SK-N-SH (cell line): Measurements from ENCODE around the gene PROCR. TPM values are rescaled to one million over a fixed set of nuclear protein-coding genes. Genes with fewer than 3 reads are reported as not detected.

Source experiments
- CTCF ChIA-PET: fragments of 300-600, 350-600 bp; formaldehyde crosslinking; extraction: SDS; loops from one replicate; lab custom pipeline; 2021; lab: Yijun Ruan, JAX
- POLR2A ChIA-PET: fragments of 350-600 bp; sonication (Branson Sonifier 250); formaldehyde crosslinking; extraction: SDS; loops from one replicate; lab custom pipeline; 2020; ENCODE audit warnings: antibody characterized with exemption, inconsistent platforms; lab: Yijun Ruan, JAX
- DNase-seq: peaks from one replicate; pipeline ENCODE4 v3.0.0; 2012
- H2AFZ ChIP-seq: fragments of 200-600 bp; sonication (generic); 2 replicates; pipeline ENCODE4 v1.8.1; 2016; ENCODE audit warnings: antibody characterized with exemption, mild to moderate bottlenecking, low read depth
- H3F3A ChIP-seq: fragments of 200-600 bp; sonication (generic); replicated peaks from 2 replicates; pipeline ENCODE3; 2016; ENCODE audit warnings: antibody characterized with exemption, mild to moderate bottlenecking; ENCODE audit not compliant: insufficient read depth
- H3K27ac ChIP-seq, 2 experiments: fragments of 200-500 bp in 1 of 2; fragments of 200-600 bp in 1 of 2; sonication (Bioruptor generic) in 1 of 2; sonication (generic), shearing (Covaris generic) in 1 of 2; 2 replicates each; pipeline versions ENCODE4 v1.5.1 to v1.6.1; 2014 to 2016; ENCODE audit warnings: low read depth in 2 of 2, inconsistent platforms in 1 of 2, low read length in 1 of 2, mild to moderate bottlenecking in 1 of 2, mixed read lengths in 1 of 2
- H3K27me3 ChIP-seq: fragments of 200-600 bp; sonication (generic), shearing (Covaris generic); 2 replicates; pipeline ENCODE4 v1.6.1; 2016; ENCODE audit warnings: mixed run types; ENCODE audit not compliant: insufficient read depth
- H3K36me3 ChIP-seq, 2 experiments: fragments of 200-500 bp in 1 of 2; fragments of 200-600 bp in 1 of 2; sonication (Bioruptor generic) in 1 of 2; sonication (generic) in 1 of 2; replicated peaks in 1 of 2; 2 replicates each; pipeline versions ENCODE3 to v1.5.1; 2014 to 2016; ENCODE audit warnings: low read length in 1 of 2, mild to moderate bottlenecking in 1 of 2; ENCODE audit not compliant: insufficient read depth in 2 of 2, control insufficient read depth in 1 of 2
- H3K4me1 ChIP-seq, 2 experiments: fragments of 200-500 bp in 1 of 2; fragments of 200-600 bp in 1 of 2; sonication (Bioruptor generic) in 1 of 2; sonication (generic), shearing (Covaris generic) in 1 of 2; 2 replicates each; pipeline versions ENCODE4 v1.5.1 to v1.6.1; 2014 to 2016; ENCODE audit warnings: low read depth in 1 of 2, low read length in 1 of 2, mixed run types in 1 of 2; ENCODE audit not compliant: insufficient read depth in 2 of 2, control insufficient read depth in 1 of 2
- H3K4me2 ChIP-seq: fragments of 200-600 bp; sonication (generic), shearing (Covaris generic); 2 replicates; pipeline ENCODE4 v1.6.1; 2017; ENCODE audit warnings: mixed run types
- H3K4me3 ChIP-seq, 2 experiments: fragments of 200-500 bp in 1 of 2; fragments of 200-600 bp in 1 of 2; sonication (Bioruptor generic) in 1 of 2; sonication (generic), shearing (Covaris generic) in 1 of 2; 2 replicates each; pipeline versions ENCODE4 v1.5.1 to v1.8.1; 2014 to 2016; ENCODE audit warnings: low read depth in 2 of 2, inconsistent platforms in 1 of 2, low read length in 1 of 2, mild to moderate bottlenecking in 1 of 2, mixed read lengths in 1 of 2, moderate library complexity in 1 of 2
- H3K79me2 ChIP-seq: fragments of 200-600 bp; sonication (generic); 2 replicates; pipeline ENCODE4 v1.8.1; 2017; ENCODE audit warnings: mild to moderate bottlenecking; ENCODE audit not compliant: insufficient read depth
- H3K9ac ChIP-seq: fragments of 200-600 bp; sonication (generic); 2 replicates; pipeline ENCODE4 v1.6.1; 2017; ENCODE audit warnings: mixed run types
- H3K9me2 ChIP-seq: fragments of 200-600 bp; sonication (generic); 2 replicates; pipeline ENCODE4 v1.6.1; 2017; ENCODE audit warnings: mixed run types
- H3K9me3 ChIP-seq: fragments of 200-600 bp; sonication (generic); 2 replicates; pipeline ENCODE4 v1.6.1; 2017; ENCODE audit warnings: mixed run types, mild to moderate bottlenecking, moderate library complexity
- H4K20me1 ChIP-seq: fragments of 200-600 bp; sonication (generic); 2 replicates; pipeline ENCODE4 v1.6.1; 2017; ENCODE audit warnings: mild to moderate bottlenecking, mixed run types; ENCODE audit not compliant: insufficient read depth
- CHD2 ChIP-seq: fragments of 150-350 bp; IDR thresholded peaks from 2 replicates; pipeline ENCODE4 v1.6.1; 2018; ENCODE audit warnings: low read length; ENCODE audit not compliant: partially characterized antibody
- CTCF ChIP-seq: fragments of 200-600 bp; sonication (generic); IDR thresholded peaks from 2 replicates; pipeline ENCODE4 v1.6.1; 2017; ENCODE audit warnings: antibody characterized with exemption, mild to moderate bottlenecking, moderate library complexity
- ELF1 ChIP-seq: IDR thresholded peaks from 2 replicates; pipeline ENCODE4 v1.4.0; 2012
- EP300 ChIP-seq, 2 experiments: IDR thresholded peaks; 2 replicates each; pipeline versions ENCODE4 v1.4.0 to v1.6.1; 2012; ENCODE audit warnings: borderline replicate concordance in 1 of 2, low read depth in 1 of 2, low read length in 1 of 2
- FOXJ3 ChIP-seq: sonication (generic); formaldehyde crosslinking; IDR thresholded peaks from 2 replicates; pipeline ENCODE4 v1.5.1; 2020; ENCODE audit warnings: mild to moderate bottlenecking, missing genetic modification reagents
- FOXM1 ChIP-seq: IDR thresholded peaks from 2 replicates; pipeline ENCODE4 v1.4.0; 2012; ENCODE audit warnings: low read depth, mild to moderate bottlenecking
- GATA2 ChIP-seq: sonication (generic); formaldehyde crosslinking; IDR thresholded peaks from 2 replicates; pipeline ENCODE4 v1.5.0; 2020; ENCODE audit warnings: mild to moderate bottlenecking, missing genetic modification reagents
- MXI1 ChIP-seq: IDR thresholded peaks from 2 replicates; pipeline ENCODE4 v1.6.1; 2012; ENCODE audit warnings: mild to moderate bottlenecking, low read depth, low read length, improper control_type of control experiment
- NFIC ChIP-seq: IDR thresholded peaks from 2 replicates; pipeline ENCODE4 v1.4.0; 2012; ENCODE audit warnings: borderline replicate concordance
- POLR2AphosphoS5 ChIP-seq: IDR thresholded peaks from 2 replicates; pipeline ENCODE4 v1.6.1; 2012; ENCODE audit warnings: low read depth, low read length
- RFX5 ChIP-seq: IDR thresholded peaks from 2 replicates; pipeline ENCODE4 v1.6.1; 2012; ENCODE audit warnings: mild to moderate bottlenecking, improper control_type of control experiment, low read length
- SIN3A ChIP-seq: IDR thresholded peaks from 2 replicates; pipeline ENCODE4 v1.6.1; 2012; ENCODE audit warnings: low read depth, mild to moderate bottlenecking, low read length, moderate library complexity, borderline replicate concordance
- SMC3 ChIP-seq: IDR thresholded peaks from 2 replicates; pipeline ENCODE4 v1.6.1; 2012; ENCODE audit warnings: low read depth, low read length, improper control_type of control experiment
- TAF1 ChIP-seq: IDR thresholded peaks from 2 replicates; pipeline ENCODE4 v1.6.1; 2012; ENCODE audit warnings: low read depth, mild to moderate bottlenecking, low read length, moderate library complexity, borderline replicate concordance
- TCF12 ChIP-seq: IDR thresholded peaks from 2 replicates; pipeline ENCODE4 v1.4.0; 2012
- TEAD4 ChIP-seq: IDR thresholded peaks from 2 replicates; pipeline ENCODE4 v1.4.0; 2012; ENCODE audit warnings: mild to moderate bottlenecking, borderline replicate concordance; ENCODE audit not compliant: insufficient read depth
- USF2 ChIP-seq: fragments of 150-350 bp; IDR thresholded peaks from 2 replicates; pipeline ENCODE4 v1.6.1; 2017; ENCODE audit warnings: antibody characterized with exemption, low read length, low read depth, borderline replicate concordance
- YY1 ChIP-seq: IDR thresholded peaks from 2 replicates; pipeline ENCODE4 v1.4.0; 2012; ENCODE audit warnings: low read depth, mild to moderate bottlenecking
- WGBS: methylation state at CpG from one replicate; pipeline ENCODE4 v1.1.6; 2017; ENCODE audit warnings: low lambda C conversion rate; 5-methylcytosine and 5-hydroxymethylcytosine counted together
- polyA plus RNA-seq, 3 experiments: library from polyadenylated mRNA; depleted of rRNA; stranded (reverse); fragments of >200 nt; gene quantifications; 2 replicates each; pipeline ENCODE4 v1.2.3, GENCODE V29; 2012
- TF ChIP-seq, protein P1 (sequence below): fragments of 150-350 bp; IDR thresholded peaks from 2 replicates; pipeline ENCODE4 v1.6.1; 2016; ENCODE audit warnings: mild to moderate bottlenecking, low read depth, low read length

Gene PROCR
- polyA plus RNA-seq, 1 of the 3 experiments (the other 2 are of a cell fraction) = 23.5 TPM

DNA sequence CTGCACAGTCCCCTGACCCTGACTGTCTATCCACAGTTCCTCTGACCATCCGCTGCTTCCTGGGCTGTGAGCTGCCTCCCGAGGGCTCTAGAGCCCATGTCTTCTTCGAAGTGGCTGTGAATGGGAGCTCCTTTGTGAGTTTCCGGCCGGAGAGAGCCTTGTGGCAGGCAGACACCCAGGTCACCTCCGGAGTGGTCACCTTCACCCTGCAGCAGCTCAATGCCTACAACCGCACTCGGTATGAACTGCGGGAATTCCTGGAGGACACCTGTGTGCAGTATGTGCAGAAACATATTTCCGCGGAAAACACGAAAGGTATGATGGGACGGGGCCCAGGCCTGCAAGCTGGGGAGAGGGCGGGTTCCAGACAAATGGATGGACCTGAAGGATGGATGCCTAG is 4.3 kb downstream of the PROCR start:
- Histone ChIP-seq H3K9me3 (no peaks in the 10 kb centered on the region), H3K79me2 (no peaks in the 10 kb centered on the region), H3K27ac (no peak overlapping the region), H3F3A (peaks cover 1% of the 10 kb centered on the region), H3K9me2 (no peaks in the 10 kb centered on the region), H3K9ac (no peak overlapping the region), H3K36me3 (no peaks in the 10 kb centered on the region), H3K4me3 (no peak overlapping the region), H2AFZ (no peak overlapping the region), H4K20me1 (no peaks in the 10 kb centered on the region), H3K4me1 (peaks cover 0 to 12% of the 10 kb centered on the region in 2 experiments; a peak in 1 of 4 replicates), H3K27me3 (no peaks in the 10 kb centered on the region), H3K4me2 (no peak overlapping the region)
- CTCF ChIA-PET = interaction anchor here (1.0 kb wide), 1 partner anchor 31 kb away, joined by 3 read pairs; no protein-coding TSS in a partner anchor
- WGBS = 96% methylated on average over 14 of the region's 14 CpGs
- TF ChIP-seq GATA2 (CRISPR knock-in tag) = no peak
- TF ChIP-seq FOXJ3 = no peak
- no peak for TF ChIP-seq CTCF
- TF ChIP-seq NFIC = no peak
- no peak for TF ChIP-seq USF2
- no peak for TF ChIP-seq FOXM1
- no peak for TF ChIP-seq CHD2
- no peak for TF ChIP-seq YY1
- no peak for TF ChIP-seq ELF1
- TF ChIP-seq POLR2AphosphoS5 = no peak
- TF ChIP-seq TEAD4 = no peak
- no peak for TF ChIP-seq SIN3A
- no peak for TF ChIP-seq SMC3
- TF ChIP-seq MXI1 = no peak
- POLR2A ChIA-PET = no interaction called here
- DNase-seq = no peak

GRCh38 chr20:35179292-35180212 is 7.7 kb downstream of the PROCR start:
- 89% methylated on average over 11 of the region's 11 CpGs for WGBS
- POLR2A ChIA-PET = no interaction called here
- Histone ChIP-seq H3K4me3 (no peak overlapping the region), H3K9ac (no peak overlapping the region), H3K4me2 (no peak overlapping the region), H3K9me2 (no peaks in the 10 kb centered on the region), H3K27ac (no peak overlapping the region), H3K9me3 (no peaks in the 10 kb centered on the region), H2AFZ (no peak overlapping the region), H3K36me3 (no peaks in the 10 kb centered on the region), H4K20me1 (no peaks in the 10 kb centered on the region), H3K4me1 (no peaks in the 10 kb centered on the region), H3F3A (peaks cover 4% of the 10 kb centered on the region), H3K27me3 (no peaks in the 10 kb centered on the region), H3K79me2 (no peaks in the 10 kb centered on the region)
- CTCF ChIA-PET = interaction anchor here (1.0 kb wide), 1 partner anchor 35 kb away, joined by 3 read pairs; no protein-coding TSS in a partner anchor
- DNase-seq = no peak
- TF ChIP-seq USF2 = no peak
- no peak for TF ChIP-seq RFX5
- no peak for TF ChIP-seq SMC3
- TF ChIP-seq CHD2 = no peak
- no peak for TF ChIP-seq ELF1
- TF ChIP-seq NFIC = no peak
- TF ChIP-seq, protein P1, sequence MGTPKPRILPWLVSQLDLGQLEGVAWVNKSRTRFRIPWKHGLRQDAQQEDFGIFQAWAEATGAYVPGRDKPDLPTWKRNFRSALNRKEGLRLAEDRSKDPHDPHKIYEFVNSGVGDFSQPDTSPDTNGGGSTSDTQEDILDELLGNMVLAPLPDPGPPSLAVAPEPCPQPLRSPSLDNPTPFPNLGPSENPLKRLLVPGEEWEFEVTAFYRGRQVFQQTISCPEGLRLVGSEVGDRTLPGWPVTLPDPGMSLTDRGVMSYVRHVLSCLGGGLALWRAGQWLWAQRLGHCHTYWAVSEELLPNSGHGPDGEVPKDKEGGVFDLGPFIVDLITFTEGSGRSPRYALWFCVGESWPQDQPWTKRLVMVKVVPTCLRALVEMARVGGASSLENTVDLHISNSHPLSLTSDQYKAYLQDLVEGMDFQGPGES = no peak
- TF ChIP-seq MXI1 = no peak
- no peak for TF ChIP-seq TAF1
- no peak for TF ChIP-seq EP300 (IDR thresholded peaks at IDR 0.05; ENCODE audit: borderline replicate concordance in 1 of 2, low read depth in 1 of 2, low read length in 1 of 2)
- TF ChIP-seq TCF12 = no peak
- no peak for TF ChIP-seq GATA2 (CRISPR knock-in tag)
